Measurements from ENCODE around the gene OR6N1. TPM values are rescaled to one million over a fixed set of nuclear protein-coding genes. Genes with fewer than 3 reads are reported as not detected.

The OR6N1 gene
- total RNA-seq, 2 donors from 2014 or later = not detected

DNA sequence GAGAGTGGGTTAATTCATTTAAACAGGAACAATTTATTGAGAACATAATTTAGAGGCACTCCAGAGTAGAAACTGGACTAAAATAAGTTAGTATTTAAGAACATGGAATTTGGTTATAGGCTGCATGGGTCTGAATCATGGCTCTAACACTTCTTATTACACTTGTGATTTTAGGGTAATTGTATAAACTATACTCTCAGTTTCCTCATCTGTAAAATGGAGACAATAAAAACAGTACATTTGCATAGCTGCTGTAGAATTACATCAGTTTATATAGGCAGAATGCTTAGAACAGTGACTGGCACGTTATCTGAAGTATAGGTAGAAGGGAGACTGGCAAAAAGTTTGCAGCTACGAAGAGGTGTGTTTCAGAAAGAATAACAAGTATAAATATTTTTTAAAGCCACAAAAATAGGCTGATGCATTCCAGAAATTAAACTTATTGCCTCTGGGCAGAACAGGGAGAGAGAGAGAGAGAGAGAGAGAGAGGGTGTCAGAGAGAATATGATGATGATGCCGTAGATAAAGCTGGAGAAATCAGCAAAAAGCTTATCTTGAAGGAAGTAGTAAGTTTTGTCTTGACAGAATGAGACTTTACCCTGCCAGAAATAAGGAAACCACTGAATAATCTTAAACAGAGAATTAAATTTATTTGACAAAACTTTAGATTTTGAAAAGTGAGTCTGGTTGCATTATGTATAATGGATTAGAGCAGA, 43.3 kb downstream of the OR6N1 start:
- no peak for ATAC-seq (replicated peaks in 1 of 2)
- H3K4me3 Mint-ChIP-seq = no peak overlapping the region
- H3K27me3 Mint-ChIP-seq (ENCODE audit: low read depth) = peaks cover 22% of the 10 kb centered on the region
- H3K9me3 Mint-ChIP-seq = no peaks in the 10 kb centered on the region
- H3K36me3 Mint-ChIP-seq (ENCODE audit: insufficient read depth in 2 of 2) = no peaks in the 10 kb centered on the region
- peak overlapping the region; percentile 82 for H3K27ac Mint-ChIP-seq
- H3K4me1 Mint-ChIP-seq (ENCODE audit: low read depth) = no peaks in the 10 kb centered on the region
- DNase-seq = no peak

DNA sequence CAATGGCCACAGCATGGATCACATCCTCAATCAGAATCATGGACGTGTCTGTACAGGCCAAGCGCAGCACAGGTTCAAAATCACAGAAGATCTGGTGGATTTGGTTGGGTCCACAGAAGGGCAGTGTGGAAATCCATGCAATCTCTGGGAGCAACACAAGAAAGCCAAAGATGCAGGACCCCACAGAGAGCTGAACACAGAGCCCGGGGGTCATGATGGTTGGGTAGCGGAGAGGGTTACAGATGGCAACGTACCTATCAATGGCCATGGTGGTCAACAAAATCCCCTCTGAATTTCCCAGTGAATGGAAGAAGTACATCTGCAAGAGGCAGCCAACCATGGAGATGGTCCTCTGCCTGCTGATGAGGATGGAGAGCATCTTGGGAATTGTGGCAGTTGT, 47.6 kb downstream of the OR6N1 start:
- Mint-ChIP-seq H3K4me1 (ENCODE audit: low read depth) (no peaks in the 10 kb centered on the region), H3K27me3 (ENCODE audit: low read depth) (peaks cover 56% of the 10 kb centered on the region), H3K27ac (no peak overlapping the region), H3K9me3 (no peaks in the 10 kb centered on the region), H3K4me3 (no peak overlapping the region), H3K36me3 (ENCODE audit: insufficient read depth in 2 of 2) (no peaks in the 10 kb centered on the region)
- ATAC-seq (replicated peaks in 1 of 2) (no peak), DNase-seq (no peak)

- no peak for ATAC-seq (replicated peaks in 1 of 2)
- no peaks in the 10 kb centered on the region for H3K36me3 Mint-ChIP-seq (ENCODE audit: insufficient read depth in 2 of 2)
These were observed 51.4 kb downstream of the OR6N1 start, which contains the start of gene OR6K3 for GRCh38 chr1:158720620-158721019. TSS of gene OR6K3 (minus strand) at chr1:158720720. CDS start at chr1:158718115, 2,605 bp downstream.

GRCh38 chr1:158719664-158720063, 52.3 kb downstream of the OR6N1 start:
- Mint-ChIP-seq H3K27me3 (ENCODE audit: low read depth) (peaks cover 75% of the 10 kb centered on the region), H3K9me3 (peaks cover 0 to 3% of the 10 kb centered on the region in 2 donors), H3K4me1 (ENCODE audit: low read depth) (peaks cover 13% of the 10 kb centered on the region), H3K4me3 (no peak overlapping the region), H3K27ac (no peak overlapping the region), H3K36me3 (ENCODE audit: insufficient read depth in 2 of 2) (no peaks in the 10 kb centered on the region)
- DNase-seq (no peak), ATAC-seq (replicated peaks in 1 of 2) (no peak)

More at GRCh38 chr1:158720620-158721019, 51.4 kb downstream of the OR6N1 start, which contains the start of gene OR6K3:
- Mint-ChIP-seq H3K27ac (no peak within 1 kb of the TSS), H3K9me3 (peaks cover 0 to 3% of the 10 kb centered on the region in 2 donors), H3K4me1 (ENCODE audit: low read depth) (peaks cover 13% of the 10 kb centered on the region), H3K4me3 (no peak within 1 kb of the TSS), H3K27me3 (ENCODE audit: low read depth) (peaks cover 69% of the 10 kb centered on the region)
- no peak for DNase-seq

DNA sequence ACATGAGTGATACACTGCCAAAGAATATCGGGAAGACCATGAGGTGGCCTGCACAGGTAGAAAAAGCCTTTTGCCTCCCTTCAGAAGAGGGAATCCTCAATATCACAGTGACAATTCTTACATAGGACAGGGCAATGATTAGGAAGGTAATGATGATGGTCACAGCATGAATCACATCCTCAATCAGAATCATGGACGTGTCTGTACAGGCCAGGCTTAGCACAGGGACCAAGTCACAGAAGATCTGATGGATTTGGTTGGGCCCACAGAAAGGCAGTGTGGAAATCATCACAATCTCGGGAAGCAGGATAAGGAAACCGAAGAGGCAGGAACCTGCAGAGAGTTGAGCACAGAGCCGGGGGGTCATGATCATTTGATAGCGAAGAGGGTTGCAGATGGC, 54.7 kb downstream of the OR6N1 start:
- Mint-ChIP-seq H3K27ac (no peak overlapping the region), H3K27me3 (ENCODE audit: low read depth) (peaks cover 76% of the 10 kb centered on the region), H3K9me3 (peaks cover 0 to 3% of the 10 kb centered on the region in 2 donors), H3K36me3 (ENCODE audit: insufficient read depth in 2 of 2) (no peaks in the 10 kb centered on the region), H3K4me1 (ENCODE audit: low read depth) (peaks cover 13% of the 10 kb centered on the region), H3K4me3 (no peak overlapping the region)
- DNase-seq (no peak), ATAC-seq (replicated peaks in 1 of 2) (no peak)

GRCh38 chr1:158716335-158716734, 55.7 kb downstream of the OR6N1 start:
- Mint-ChIP-seq H3K27ac (peak overlapping the region; percentile 83), H3K27me3 (ENCODE audit: low read depth) (peaks cover 76% of the 10 kb centered on the region)
- ATAC-seq (replicated peaks in 1 of 2) = peak; percentile 80

DNA sequence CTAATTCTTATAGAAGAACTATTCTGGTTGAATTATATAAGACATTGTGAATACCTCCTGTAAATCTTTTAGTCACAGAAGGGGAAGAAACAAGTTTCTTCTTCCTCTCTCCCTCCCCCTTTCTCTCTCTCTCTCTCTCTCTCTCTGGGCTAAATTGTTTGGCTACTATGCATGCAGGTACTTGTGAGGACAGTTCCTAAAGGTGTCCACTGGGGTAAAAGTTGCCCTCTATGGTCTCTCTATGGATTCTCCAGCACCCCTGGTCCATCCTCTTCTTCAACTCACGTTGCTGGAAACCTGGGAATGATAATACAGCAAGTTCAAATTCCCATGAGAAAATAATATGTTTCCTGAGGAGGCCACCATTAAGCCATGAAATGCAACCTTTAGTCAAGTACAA, 57.2 kb downstream of the OR6N1 start:
- ATAC-seq (replicated peaks in 1 of 2) = no peak
- H3K36me3 Mint-ChIP-seq (ENCODE audit: insufficient read depth in 2 of 2) = no peaks in the 10 kb centered on the region
- no peak overlapping the region for H3K27ac Mint-ChIP-seq
- H3K27me3 Mint-ChIP-seq (ENCODE audit: low read depth) = peaks cover 66% of the 10 kb centered on the region
- H3K4me1 Mint-ChIP-seq (ENCODE audit: low read depth) = peaks cover 13% of the 10 kb centered on the region
- no peak for DNase-seq
- no peak overlapping the region for H3K4me3 Mint-ChIP-seq
- H3K9me3 Mint-ChIP-seq = peaks cover 0 to 3% of the 10 kb centered on the region in 2 donors

More at GRCh38 chr1:158716335-158716734, 55.7 kb downstream of the OR6N1 start:
- H3K9me3 Mint-ChIP-seq = peaks cover 0 to 3% of the 10 kb centered on the region in 2 donors
- no peak for DNase-seq
- peak overlapping the region in 1 of 2 donors; percentile 29 for H3K4me3 Mint-ChIP-seq
- peaks cover 13% of the 10 kb centered on the region for H3K4me1 Mint-ChIP-seq (ENCODE audit: low read depth)
- no peaks in the 10 kb centered on the region for H3K36me3 Mint-ChIP-seq (ENCODE audit: insufficient read depth in 2 of 2)

Other genes starting within 250 kb of the OR6N1 start
- not detected for gene OR6Y1, start 217.8 kb downstream of the OR6N1 start, total RNA-seq
- gene OR6P1, start 201.6 kb downstream of the OR6N1 start, total RNA-seq = not detected
- not detected for gene OR10X1, start 192.3 kb downstream of the OR6N1 start, total RNA-seq
- gene OR10Z1, start 166.9 kb downstream of the OR6N1 start, total RNA-seq = not detected
- gene SPTA1, start 85.5 kb downstream of the OR6N1 start, total RNA-seq = not detected
- not detected for gene OR6K2, start 71.5 kb downstream of the OR6N1 start, total RNA-seq
- not detected for gene OR6K3, start 51.5 kb downstream of the OR6N1 start, total RNA-seq
- not detected for gene OR6K6, start 17.5 kb downstream of the OR6N1 start, total RNA-seq
- not detected for gene OR6N2, start 9.0 kb upstream of the OR6N1 start, total RNA-seq
- gene MNDA, start 59.2 kb upstream of the OR6N1 start, total RNA-seq = not detected
- 10 to 100 TPM; 11.5 to 23.0 TPM for gene PYHIN1, start 159.4 kb upstream of the OR6N1 start, total RNA-seq
- gene IFI16, start 237.7 kb upstream of the OR6N1 start, total RNA-seq = 100 to 1,000 TPM; 311 to 326 TPM